Measurements from ENCODE around the gene WSCD1. TPM values are rescaled to one million over a fixed set of nuclear protein-coding genes. Genes with fewer than 3 reads are reported as not detected.

The WSCD1 gene
- polyA plus RNA-seq, 3 donors: not detected

GRCh38 chr17:6088141-6088540 lies 18.0 kb downstream of the WSCD1 start:
- H3K36me3 ChIP-seq (replicated peaks in 1 of 2; ENCODE audit: control insufficient read depth in 1 of 2, insufficient read depth in 2 of 2, low read length in 2 of 2): no peaks in the 10 kb centered on the region
- no peak overlapping the region for H3K4me3 Mint-ChIP-seq
- WGBS (ENCODE audit: insufficient coverage): 93% methylated on average over 2 of the region's 4 CpGs
- H3K9me3 ChIP-seq (replicated peaks in 1 of 2; ENCODE audit: control insufficient read depth in 1 of 2, insufficient read depth in 1 of 2, low read length in 2 of 2): no peaks in the 10 kb centered on the region
- H4K20me1 ChIP-seq (ENCODE audit: insufficient read depth, low read length): no peaks in the 10 kb centered on the region
- TF ChIP-seq CTCF (IDR thresholded peaks at IDR 0.05): no peak
- H3K27me3 Mint-ChIP-seq (ENCODE audit: low read depth in 3 of 3): peaks cover 2 to 4% (median 2%) of the 10 kb centered on the region in 3 donors
- peaks cover 0 to 2% (median 0%) of the 10 kb centered on the region in 7 donors for H3K9me3 Mint-ChIP-seq
- DNase-seq: no peak
- no peaks in the 10 kb centered on the region for H3K4me1 Mint-ChIP-seq
- H3K9ac ChIP-seq (ENCODE audit: insufficient read depth, low read length, poor library complexity, severe bottlenecking): no peak overlapping the region
- H3K27ac Mint-ChIP-seq: no peak overlapping the region
- intact Hi-C loops (cut with micrococcal nuclease): no loop called here
- H3K79me2 ChIP-seq (ENCODE audit: insufficient read depth, low read length): no peaks in the 10 kb centered on the region
- H3K4me3 ChIP-seq (replicated peaks in 1 of 3; ENCODE audit: low read depth in 2 of 3, low read length in 3 of 3): no peak overlapping the region
- H3K4me2 ChIP-seq (replicated peaks; ENCODE audit: extremely low read depth, low read length, poor library complexity, severe bottlenecking): no peak overlapping the region
- H3K27ac ChIP-seq (ENCODE audit: low read depth in 1 of 2, low read length in 2 of 2): no peak overlapping the region
- H3K27me3 ChIP-seq (ENCODE audit: control insufficient read depth in 2 of 2, insufficient read depth in 2 of 2, low read length in 2 of 2): no peaks in the 10 kb centered on the region
- H3K36me3 Mint-ChIP-seq: no peaks in the 10 kb centered on the region
- H2AFZ ChIP-seq (ENCODE audit: insufficient read depth, low read depth, low read length, poor library complexity, severe bottlenecking): no peak overlapping the region
- H3K4me1 ChIP-seq (ENCODE audit: control insufficient read depth in 1 of 2, insufficient read depth in 2 of 2, low read length in 2 of 2): no peaks in the 10 kb centered on the region

DNA sequence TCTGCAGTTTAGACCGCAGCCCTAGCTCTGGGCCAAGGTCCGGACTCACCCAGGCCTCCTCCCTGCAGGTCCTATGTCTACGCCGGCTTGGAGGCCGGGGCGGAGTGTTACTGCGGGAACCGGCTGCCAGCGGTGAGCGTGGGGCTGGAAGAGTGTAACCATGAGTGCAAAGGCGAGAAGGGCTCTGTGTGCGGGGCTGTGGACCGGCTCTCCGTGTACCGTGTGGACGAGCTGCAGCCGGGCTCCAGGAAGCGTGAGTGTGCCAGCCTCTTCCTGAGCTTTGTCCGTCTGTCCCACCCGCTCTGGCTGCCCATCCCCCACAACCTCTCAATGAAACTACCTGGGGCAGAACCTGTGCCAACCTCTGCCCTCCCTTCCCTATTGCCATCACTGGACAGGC lies 20.1 kb downstream of the WSCD1 start:
- H3K27ac Mint-ChIP-seq: no peak overlapping the region
- H3K36me3 ChIP-seq (replicated peaks in 1 of 2; ENCODE audit: control insufficient read depth in 1 of 2, insufficient read depth in 2 of 2, low read length in 2 of 2): no peaks in the 10 kb centered on the region
- H3K4me3 ChIP-seq (replicated peaks in 1 of 3; ENCODE audit: low read depth in 2 of 3, low read length in 3 of 3): no peak overlapping the region
- H3K4me1 ChIP-seq (ENCODE audit: control insufficient read depth in 1 of 2, insufficient read depth in 2 of 2, low read length in 2 of 2): no peaks in the 10 kb centered on the region
- H3K27me3 Mint-ChIP-seq (ENCODE audit: low read depth in 3 of 3): peaks cover 2 to 4% (median 3%) of the 10 kb centered on the region in 3 donors
- H3K27me3 ChIP-seq (ENCODE audit: control insufficient read depth in 2 of 2, insufficient read depth in 2 of 2, low read length in 2 of 2): no peaks in the 10 kb centered on the region
- H3K4me1 Mint-ChIP-seq: no peaks in the 10 kb centered on the region
- no peak overlapping the region for H2AFZ ChIP-seq (ENCODE audit: insufficient read depth, low read depth, low read length, poor library complexity, severe bottlenecking)
- intact Hi-C loops (cut with micrococcal nuclease): no loop called here
- DNase-seq: no peak
- no peak overlapping the region for H3K27ac ChIP-seq (ENCODE audit: low read depth in 1 of 2, low read length in 2 of 2)
- no peaks in the 10 kb centered on the region for H4K20me1 ChIP-seq (ENCODE audit: insufficient read depth, low read length)
- no peak overlapping the region for H3K9ac ChIP-seq (ENCODE audit: insufficient read depth, low read length, poor library complexity, severe bottlenecking)
- H3K4me2 ChIP-seq (replicated peaks; ENCODE audit: extremely low read depth, low read length, poor library complexity, severe bottlenecking): no peak overlapping the region
- TF ChIP-seq CTCF (IDR thresholded peaks at IDR 0.05): no peak
- H3K4me3 Mint-ChIP-seq: no peak overlapping the region
- WGBS (ENCODE audit: insufficient coverage): 93% methylated on average over 20 of the region's 20 CpGs
- no peaks in the 10 kb centered on the region for H3K79me2 ChIP-seq (ENCODE audit: insufficient read depth, low read length)
- H3K9me3 Mint-ChIP-seq: peaks cover 0 to 2% (median 0%) of the 10 kb centered on the region in 7 donors
- no peaks in the 10 kb centered on the region for H3K36me3 Mint-ChIP-seq
- H3K9me3 ChIP-seq (replicated peaks in 1 of 2; ENCODE audit: control insufficient read depth in 1 of 2, insufficient read depth in 1 of 2, low read length in 2 of 2): no peaks in the 10 kb centered on the region
